GM18907 (cell line): ENCODE measurements around the gene FUCA1.
"Not testable (repeated sequence)": the region's sequence is repeated elsewhere in the genome, so short reads cannot be mapped to it uniquely, and the experiment has no call there.

Source experiments
- ATAC-seq: cut with Tn5 transposase; IDR thresholded peaks from one replicate; pipeline ENCODE4 v1.9.1; 2021; ENCODE audit warnings: mild to moderate bottlenecking, moderate library complexity; ENCODE audit not compliant: unreplicated experiment

The FUCA1 gene

GRCh38 chr1:23803674-23804073 is 64.4 kb downstream of the FUCA1 start:
- no peak for ATAC-seq

GRCh38 chr1:23802809-23803342 is 65.2 kb downstream of the FUCA1 start:
- ATAC-seq: not testable (repeated sequence)

GRCh38 chr1:23801876-23802275 is 66.2 kb downstream of the FUCA1 start:
- no peak for ATAC-seq

- ATAC-seq: no peak
Measured at GRCh38 chr1:23801338-23801748, 66.7 kb downstream of the FUCA1 start.

- ATAC-seq: peak; percentile 75
Measured at GRCh38 chr1:23800400-23801337, 67.4 kb downstream of the FUCA1 start, which contains the start of gene GALE. Gene GALE, minus strand, starts transcription at chr1:23800754. Its CDS starts 1,747 bp downstream, at chr1:23799007.

- peak; percentile 3 for ATAC-seq
Measured at GRCh38 chr1:23799570-23800399, 68.3 kb downstream of the FUCA1 start.

GRCh38 chr1:23799255-23799569 is 68.9 kb downstream of the FUCA1 start:
- ATAC-seq: no peak

- ATAC-seq: no peak
Measured at GRCh38 chr1:23798662-23799142, 69.4 kb downstream of the FUCA1 start.

- ATAC-seq: no peak
Measured at GRCh38 chr1:23797478-23798448, 70.3 kb downstream of the FUCA1 start.

- no peak for ATAC-seq
Measured at GRCh38 chr1:23796466-23797271, 71.4 kb downstream of the FUCA1 start.

GRCh38 chr1:23795676-23796465 is 72.2 kb downstream of the FUCA1 start:
- ATAC-seq: no peak
